ENCODE data around the gene ABCG5.

Gene ABCG5

DNA sequence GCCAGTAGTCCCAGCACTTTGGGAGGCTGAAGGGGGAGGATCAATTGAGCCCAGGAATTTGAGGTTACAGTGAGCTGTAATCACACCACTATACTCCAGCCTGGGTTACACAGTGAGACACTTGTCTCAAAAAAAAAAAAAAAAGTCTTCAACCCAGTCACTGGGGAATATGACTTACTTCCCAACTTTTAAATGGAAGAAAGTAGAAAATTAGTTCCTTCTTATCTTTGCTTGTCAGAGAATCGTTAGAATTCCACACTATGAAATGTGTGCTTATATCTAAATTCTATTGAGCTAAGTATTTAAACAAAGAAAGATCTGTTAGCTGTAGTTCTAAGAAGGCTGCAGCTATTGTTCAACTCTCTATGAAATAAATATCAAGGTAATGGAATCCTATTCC, 42.4 kb downstream of the ABCG5 start:
- no peak overlapping the region for H3K4me3 ChIP-seq (replicated peaks; ENCODE audit: low read depth, low read length)
- no peak for DNase-seq (ENCODE audit: low read depth)
- TF ChIP-seq, protein P1, sequence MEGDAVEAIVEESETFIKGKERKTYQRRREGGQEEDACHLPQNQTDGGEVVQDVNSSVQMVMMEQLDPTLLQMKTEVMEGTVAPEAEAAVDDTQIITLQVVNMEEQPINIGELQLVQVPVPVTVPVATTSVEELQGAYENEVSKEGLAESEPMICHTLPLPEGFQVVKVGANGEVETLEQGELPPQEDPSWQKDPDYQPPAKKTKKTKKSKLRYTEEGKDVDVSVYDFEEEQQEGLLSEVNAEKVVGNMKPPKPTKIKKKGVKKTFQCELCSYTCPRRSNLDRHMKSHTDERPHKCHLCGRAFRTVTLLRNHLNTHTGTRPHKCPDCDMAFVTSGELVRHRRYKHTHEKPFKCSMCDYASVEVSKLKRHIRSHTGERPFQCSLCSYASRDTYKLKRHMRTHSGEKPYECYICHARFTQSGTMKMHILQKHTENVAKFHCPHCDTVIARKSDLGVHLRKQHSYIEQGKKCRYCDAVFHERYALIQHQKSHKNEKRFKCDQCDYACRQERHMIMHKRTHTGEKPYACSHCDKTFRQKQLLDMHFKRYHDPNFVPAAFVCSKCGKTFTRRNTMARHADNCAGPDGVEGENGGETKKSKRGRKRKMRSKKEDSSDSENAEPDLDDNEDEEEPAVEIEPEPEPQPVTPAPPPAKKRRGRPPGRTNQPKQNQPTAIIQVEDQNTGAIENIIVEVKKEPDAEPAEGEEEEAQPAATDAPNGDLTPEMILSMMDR (IDR thresholded peaks at IDR 0.05; ENCODE audit: low read length, missing control alignments), result no peak

GRCh38 chr2:43794956-43795355, 43.7 kb downstream of the ABCG5 start:
- no peak for DNase-seq (ENCODE audit: low read depth)
- H3K4me3 ChIP-seq (replicated peaks; ENCODE audit: low read depth, low read length), result no peak overlapping the region
- TF ChIP-seq, protein P1 (IDR thresholded peaks at IDR 0.05; ENCODE audit: low read length, missing control alignments), result no peak

GRCh38 chr2:43792653-43793052, 46.0 kb downstream of the ABCG5 start:
- no peak overlapping the region for H3K4me3 ChIP-seq (replicated peaks; ENCODE audit: low read depth, low read length)
- DNase-seq (ENCODE audit: low read depth), result no peak
- TF ChIP-seq, protein P1 (IDR thresholded peaks at IDR 0.05; ENCODE audit: low read length, missing control alignments), result no peak

DNA sequence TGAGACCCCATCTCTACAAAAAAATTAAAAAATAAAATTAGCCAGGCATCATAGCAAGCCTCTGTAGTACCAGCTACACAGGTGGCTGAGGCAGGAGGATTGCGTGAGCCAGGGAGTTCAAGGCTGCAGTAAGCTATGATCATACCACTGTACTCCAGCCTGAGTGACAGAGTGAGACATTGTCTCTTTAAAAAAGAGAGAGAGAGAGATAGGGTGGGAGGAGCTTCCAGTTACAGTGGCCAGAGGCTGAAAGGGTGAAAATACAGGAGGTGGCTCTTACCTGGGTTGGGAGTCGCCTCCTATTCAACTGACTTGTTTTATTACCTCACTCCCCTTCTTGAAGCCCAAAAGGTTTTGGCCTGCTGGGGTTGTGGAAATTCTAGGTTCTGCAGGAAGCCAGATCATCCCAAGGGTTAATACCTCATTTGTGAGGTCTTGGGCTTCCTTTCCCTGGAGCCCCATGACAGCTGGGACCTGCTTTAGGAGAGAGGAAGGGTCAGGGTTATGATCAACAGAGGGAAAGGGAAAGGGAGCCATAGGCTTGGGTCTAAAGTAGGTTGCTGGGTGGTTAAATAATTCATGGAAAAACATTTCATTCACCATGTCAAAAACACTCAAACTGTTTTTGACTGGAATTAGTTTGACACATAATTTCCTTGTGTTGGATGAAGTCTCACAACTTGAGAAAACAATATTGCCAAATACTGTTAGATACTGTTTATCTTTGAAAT, 47.4 kb downstream of the ABCG5 start:
- DNase-seq (ENCODE audit: low read depth), result no peak
- TF ChIP-seq, protein P1 (IDR thresholded peaks at IDR 0.05; ENCODE audit: low read length, missing control alignments), result no peak
- H3K4me3 ChIP-seq (replicated peaks; ENCODE audit: low read depth, low read length), result no peak overlapping the region

- peak; percentile 38 for DNase-seq (ENCODE audit: low read depth)
- TF ChIP-seq, protein P1 (IDR thresholded peaks at IDR 0.05; ENCODE audit: low read length, missing control alignments), result no peak
- no peak overlapping the region for H3K4me3 ChIP-seq (replicated peaks; ENCODE audit: low read depth, low read length)
These were observed 48.5 kb downstream of the ABCG5 start for GRCh38 chr2:43790147-43790546.

GRCh38 chr2:43788646-43789045, 50.0 kb downstream of the ABCG5 start:
- TF ChIP-seq, protein P1 (IDR thresholded peaks at IDR 0.05; ENCODE audit: low read length, missing control alignments), result no peak
- DNase-seq (ENCODE audit: low read depth), result no peak

DNA sequence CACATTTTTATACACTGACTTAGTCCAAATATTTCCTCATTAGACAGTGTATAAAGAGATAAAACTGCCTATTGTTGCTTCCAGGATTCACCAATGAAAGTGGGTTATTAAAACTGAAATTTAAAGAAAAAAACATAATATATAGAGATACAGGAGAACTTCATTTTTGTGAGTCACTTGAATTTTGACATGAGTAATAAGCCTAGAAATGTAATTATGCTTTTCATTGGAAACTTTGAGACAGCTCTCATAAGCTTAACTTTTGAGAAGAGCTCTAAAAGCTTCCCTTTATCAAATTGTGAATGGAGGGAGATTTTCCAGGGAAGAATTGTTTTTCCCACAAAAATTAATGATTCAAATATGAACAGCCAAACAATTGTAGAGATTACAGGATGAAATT, 50.7 kb downstream of the ABCG5 start:
- TF ChIP-seq, protein P1 (IDR thresholded peaks at IDR 0.05; ENCODE audit: low read length, missing control alignments), result no peak
- H3K4me3 ChIP-seq (replicated peaks; ENCODE audit: low read depth, low read length), result no peak overlapping the region

More at GRCh38 chr2:43788646-43789045, 50.0 kb downstream of the ABCG5 start:
- no peak overlapping the region for H3K4me3 ChIP-seq (replicated peaks; ENCODE audit: low read depth, low read length)

More for the DNA sequence above, 50.7 kb downstream of the ABCG5 start:
- no peak for DNase-seq (ENCODE audit: low read depth)
